Measurements from ENCODE around the gene GCH1.

DNA sequence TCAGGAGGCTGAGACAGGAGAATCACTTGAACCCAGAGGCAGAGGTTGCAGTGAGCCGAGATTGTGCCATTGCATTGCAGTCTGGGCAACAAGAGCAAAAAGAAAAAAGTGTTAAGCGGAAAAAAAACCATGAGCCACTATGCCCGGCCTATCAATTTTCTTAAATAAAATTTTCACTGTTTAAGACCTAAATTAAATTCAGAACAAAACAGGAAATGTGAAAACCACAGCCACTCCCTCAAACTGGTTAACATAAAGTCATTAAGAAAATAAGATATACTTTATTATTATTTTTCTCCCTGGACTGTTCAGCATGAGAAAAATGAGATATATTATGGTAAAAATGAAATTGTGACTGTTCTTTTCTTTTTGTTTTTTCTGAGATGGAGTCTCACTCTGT, 44.6 kb upstream of the GCH1 start:
- TF ChIP-seq, protein P1, sequence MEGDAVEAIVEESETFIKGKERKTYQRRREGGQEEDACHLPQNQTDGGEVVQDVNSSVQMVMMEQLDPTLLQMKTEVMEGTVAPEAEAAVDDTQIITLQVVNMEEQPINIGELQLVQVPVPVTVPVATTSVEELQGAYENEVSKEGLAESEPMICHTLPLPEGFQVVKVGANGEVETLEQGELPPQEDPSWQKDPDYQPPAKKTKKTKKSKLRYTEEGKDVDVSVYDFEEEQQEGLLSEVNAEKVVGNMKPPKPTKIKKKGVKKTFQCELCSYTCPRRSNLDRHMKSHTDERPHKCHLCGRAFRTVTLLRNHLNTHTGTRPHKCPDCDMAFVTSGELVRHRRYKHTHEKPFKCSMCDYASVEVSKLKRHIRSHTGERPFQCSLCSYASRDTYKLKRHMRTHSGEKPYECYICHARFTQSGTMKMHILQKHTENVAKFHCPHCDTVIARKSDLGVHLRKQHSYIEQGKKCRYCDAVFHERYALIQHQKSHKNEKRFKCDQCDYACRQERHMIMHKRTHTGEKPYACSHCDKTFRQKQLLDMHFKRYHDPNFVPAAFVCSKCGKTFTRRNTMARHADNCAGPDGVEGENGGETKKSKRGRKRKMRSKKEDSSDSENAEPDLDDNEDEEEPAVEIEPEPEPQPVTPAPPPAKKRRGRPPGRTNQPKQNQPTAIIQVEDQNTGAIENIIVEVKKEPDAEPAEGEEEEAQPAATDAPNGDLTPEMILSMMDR (IDR thresholded peaks at IDR 0.05 in 2 of 3, conservative IDR thresholded peaks at IDR 0.05 in 1 of 3; ENCODE audit: borderline replicate concordance in 1 of 3, insufficient read depth in 1 of 3, low read depth in 2 of 3, low read length in 2 of 3), result no peak
- TF ChIP-seq POLR2A (IDR thresholded peaks at IDR 0.05; ENCODE audit: borderline replicate concordance, extremely low read depth, insufficient read depth, insufficient read length) (no peak), CEBPB (IDR thresholded peaks at IDR 0.05; ENCODE audit: low read depth) (no peak), ZFX (IDR thresholded peaks at IDR 0.05) (no peak), REST (IDR thresholded peaks at IDR 0.05; ENCODE audit: low read depth) (no peak), POLR2AphosphoS5 (IDR thresholded peaks at IDR 0.05; ENCODE audit: low read depth, low read length) (no peak)
